Right lobe of liver (tissue), 6 donors: ENCODE measurements around the gene DMAC2L. TPM values are rescaled to one million over a fixed set of nuclear protein-coding genes. Genes with fewer than 3 reads are reported as not detected.
A peak's percentile ranks its signal among the peaks of the same experiment; 100 is the strongest.

Source experiments
- ATAC-seq, 4 donors: fragments of 200-7000 bp; cut with Tn5 transposase; one replicate each; pipeline ENCODE4 v1.9.1; 2020; ENCODE audit warnings: mild to moderate bottlenecking in 4 of 4, moderate library complexity in 4 of 4
- DNase-seq, 3 donors: peaks; one replicate each; pipeline ENCODE4 v3.0.0-alpha.2; 2020
- H3K27ac ChIP-seq, 3 donors: fragments of 200-600 bp; one replicate each; pipeline ENCODE4 v1.8.0; 2022
- H3K27me3 ChIP-seq, 2 donors: fragments of 200-600 bp; one replicate each; pipeline ENCODE4 v1.8.0; 2022
- H3K36me3 ChIP-seq, 4 donors: fragments of 200-600 bp; sonication (generic) in 1 of 4; one replicate each; pipeline versions ENCODE4 v1.5.1 to v1.8.0; 2017 to 2022; ENCODE audit warnings: control low read depth in 1 of 4
- H3K4me1 ChIP-seq, 4 donors: fragments of 200-600 bp; sonication (generic) in 1 of 4; one replicate each; pipeline versions ENCODE4 v1.5.1 to v1.8.0; 2017 to 2022; ENCODE audit warnings: control low read depth in 1 of 4
- H3K4me3 ChIP-seq, 3 donors: fragments of 200-600 bp; one replicate each; pipeline ENCODE4 v1.8.0; 2022
- H3K9me3 ChIP-seq, 4 donors: fragments of 200-600 bp; sonication (generic) in 1 of 4; one replicate each; pipeline versions ENCODE4 v1.5.1 to v1.8.0; 2017 to 2022; ENCODE audit warnings: control low read depth in 1 of 4
- CTCF ChIP-seq, 4 donors: fragments of 200-600 bp in 3 of 4; fragments of 450-650 bp in 1 of 4; IDR thresholded peaks; one replicate each; pipeline versions ENCODE4 v1.5.1 to v1.8.0; 2016 to 2022; ENCODE audit warnings: antibody characterized with exemption in 4 of 4, mild to moderate bottlenecking in 2 of 4
- POLR2A ChIP-seq: fragments of 450-650 bp; IDR thresholded peaks from one replicate; pipeline ENCODE4 v1.6.1; 2017; ENCODE audit warnings: antibody characterized with exemption, mild to moderate bottlenecking
- WGBS: methylation state at CpG from one replicate; pipeline ENCODE4 v1.1.6; 2018; ENCODE audit warnings: low coverage, low lambda C conversion rate; ENCODE audit not compliant: insufficient coverage; ENCODE audit errors: missing lambda C conversion rate; 5-methylcytosine and 5-hydroxymethylcytosine counted together
- intact Hi-C, 2 donors: fragments of 100-400 bp; cut with DNase I; formaldehyde crosslinking; loops; one replicate each; pipeline versions ENCODE4 v1.11.2 to v1.14.1; 2022
- total RNA-seq, 6 experiments: library from RNA; depleted of rRNA in 2 of 6; stranded (reverse); fragments of >200 nt in 2 of 6; fragmentation: NEBNext Ultra II Directional in 3 of 6; extraction: Animal tissue kit (Norgen Biotek cat#: 25700) in 3 of 6; gene quantifications; one replicate each; pipeline versions ENCODE4 v1.1.0 to v1.2.4, GENCODE V29; 2016 to 2023
- donor health status: DM: no; HTN: yes; CAD: no.
- donor health status: DM: no; HTN: no; CAD: no.
- donor health status: DM: no; HTN: no; CAD: no.
- donor health status: DM: no; HTN: yes; CAD: no.
- donor health status: DM: no; HTN: yes; CAD: no.

Gene DMAC2L
- total RNA-seq, 6 experiments from 2014 or later, result 4.1 to 10.9 (median 7.1) TPM

GRCh38 chr14:50340963-50341362, 28.8 kb downstream of the DMAC2L start:
- DNase-seq, result no peak
- H3K4me1 ChIP-seq, result peaks cover 0 to 10% (median 0%) of the 10 kb centered on the region in 4 donors
- WGBS, result no CpG with 5 or more reads among the region's 9 CpGs
- H3K4me3 ChIP-seq, result no peak overlapping the region
- no peak overlapping the region for H3K27ac ChIP-seq
- no peak for ATAC-seq
- intact Hi-C loops, result no loop called here
- H3K36me3 ChIP-seq, result no peaks in the 10 kb centered on the region
- H3K9me3 ChIP-seq, result no peaks in the 10 kb centered on the region
- no peaks in the 10 kb centered on the region for H3K27me3 ChIP-seq
- TF ChIP-seq POLR2A, result no peak
- no peak for TF ChIP-seq CTCF (IDR thresholded peaks at IDR 0.05)

GRCh38 chr14:50342221-50343078, 30.3 kb downstream of the DMAC2L start:
- peak overlapping the region; percentile 3 to 44 (median 19) for H3K27ac ChIP-seq
- ATAC-seq (peak; percentile 97 to 99 (median 98)), DNase-seq (peak; percentile 70 to 82 (median 77))
- H3K4me3 ChIP-seq, result no peak overlapping the region
- no peaks in the 10 kb centered on the region for H3K9me3 ChIP-seq
- peak; percentile 41 to 63 (median 54) for TF ChIP-seq CTCF (IDR thresholded peaks at IDR 0.05)
- TF ChIP-seq POLR2A, result no peak
- no peaks in the 10 kb centered on the region for H3K36me3 ChIP-seq
- no peaks in the 10 kb centered on the region for H3K27me3 ChIP-seq
- intact Hi-C loops, result no loop called here
- peaks cover 0 to 10% (median 0%) of the 10 kb centered on the region in 4 donors for H3K4me1 ChIP-seq
- WGBS, result 3% methylated on average over 8 of the region's 8 CpGs

- H3K36me3 ChIP-seq, result no peaks in the 10 kb centered on the region
- DNase-seq (no peak), ATAC-seq (no peak)
- no peak overlapping the region for H3K27ac ChIP-seq
- peaks cover 0 to 10% (median 0%) of the 10 kb centered on the region in 4 donors for H3K4me1 ChIP-seq
- H3K27me3 ChIP-seq, result no peaks in the 10 kb centered on the region
- H3K4me3 ChIP-seq, result no peak overlapping the region
- intact Hi-C loops, result no loop called here
- H3K9me3 ChIP-seq, result no peaks in the 10 kb centered on the region
- TF ChIP-seq CTCF (IDR thresholded peaks at IDR 0.05), result no peak
- 50% methylated on average over 1 of the region's 1 CpG for WGBS
Measured at GRCh38 chr14:50343434-50343833, 31.3 kb downstream of the DMAC2L start.

GRCh38 chr14:50344116-50344775, 32.1 kb downstream of the DMAC2L start:
- intact Hi-C loops, result no loop called here
- no peaks in the 10 kb centered on the region for H3K9me3 ChIP-seq
- WGBS, result 75% methylated on average over 2 of the region's 7 CpGs
- no peak for TF ChIP-seq CTCF (IDR thresholded peaks at IDR 0.05)
- TF ChIP-seq POLR2A, result no peak
- H3K4me3 ChIP-seq, result no peak overlapping the region
- ATAC-seq (peak in 1 of 4 donors; percentile 4), DNase-seq (no peak)
- H3K4me1 ChIP-seq, result peaks cover 0 to 10% (median 0%) of the 10 kb centered on the region in 4 donors
- no peaks in the 10 kb centered on the region for H3K27me3 ChIP-seq
- no peak overlapping the region for H3K27ac ChIP-seq
- no peaks in the 10 kb centered on the region for H3K36me3 ChIP-seq
